ENCODE measurements around the gene GORAB. TPM values are rescaled to one million over a fixed set of nuclear protein-coding genes. Genes with fewer than 3 reads are reported as not detected.

Gene GORAB, protein sequence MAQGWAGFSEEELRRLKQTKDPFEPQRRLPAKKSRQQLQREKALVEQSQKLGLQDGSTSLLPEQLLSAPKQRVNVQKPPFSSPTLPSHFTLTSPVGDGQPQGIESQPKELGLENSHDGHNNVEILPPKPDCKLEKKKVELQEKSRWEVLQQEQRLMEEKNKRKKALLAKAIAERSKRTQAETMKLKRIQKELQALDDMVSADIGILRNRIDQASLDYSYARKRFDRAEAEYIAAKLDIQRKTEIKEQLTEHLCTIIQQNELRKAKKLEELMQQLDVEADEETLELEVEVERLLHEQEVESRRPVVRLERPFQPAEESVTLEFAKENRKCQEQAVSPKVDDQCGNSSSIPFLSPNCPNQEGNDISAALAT
- 16.4 and 27.7 TPM in 2 replicates for total RNA-seq (2014; rRNA removed; shearing (Covaris generic))
- 14.7 and 16.6 TPM in 2 replicates for polyA plus RNA-seq (2016; fragmentation: Nextera tagmentation; extraction: Ambion mirVana)

GRCh38 chr1:170531758-170532657 lies at the start of gene GORAB:
Gene GORAB, plus strand, starts transcription at chr1:170532166. Its CDS starts 58 bp downstream, at chr1:170532224.
- no peaks in the 10 kb centered on the region for H3K9me3 ChIP-seq (ENCODE audit: low read depth)
- DNase-seq = peak; percentile 97
- H3F3A ChIP-seq (ENCODE audit: insufficient read depth) = peaks cover 38% of the 10 kb centered on the region
- peaks cover 5% of the 10 kb centered on the region; the same call in 1 of the 2 replicates for H3K36me3 ChIP-seq (ENCODE audit: low read depth)
- WGBS, 2 experiments (ENCODE audit: low coverage in 1 of 2, low lambda C conversion rate in 2 of 2, missing lambda C conversion rate in 2 of 2) = 0 to 1% methylated on average over 36 of the region's 36 CpGs
- no peaks in the 10 kb centered on the region for H4K20me1 ChIP-seq (ENCODE audit: insufficient read depth)
- H3K9ac ChIP-seq = peak within 1 kb of the TSS; percentile 99
- peak within 1 kb of the TSS; percentile 100 for H3K27ac ChIP-seq
- TF ChIP-seq EZH2phosphoT487 (IDR thresholded peaks at IDR 0.05; ENCODE audit: insufficient read depth, low read depth) (no peak), EZH2 (IDR thresholded peaks at IDR 0.05; ENCODE audit: insufficient read depth, poor library complexity, severe bottlenecking) (no peak)
- H3K9me2 ChIP-seq (ENCODE audit: insufficient read depth) = no peaks in the 10 kb centered on the region
- H2AFZ ChIP-seq = peak within 1 kb of the TSS; percentile 89
- no peaks in the 10 kb centered on the region for H3K27me3 ChIP-seq (replicated peaks; ENCODE audit: insufficient read depth)
- peak within 1 kb of the TSS; percentile 96 for H3K4me3 ChIP-seq
- in situ Hi-C loops (cut with MboI) = loop anchor here (10.0 to 25.0 kb wide), 2 partner anchors 133 to 520 kb away; partner anchors contain the start of gene PRRX1
- peak within 1 kb of the TSS; percentile 92 for H3K4me2 ChIP-seq (ENCODE audit: unreplicated experiment)
- peaks cover 19% of the 10 kb centered on the region for H3K4me1 ChIP-seq (ENCODE audit: insufficient read depth)
- peaks cover 45% of the 10 kb centered on the region for H3K79me2 ChIP-seq (ENCODE audit: insufficient read depth)

DNA sequence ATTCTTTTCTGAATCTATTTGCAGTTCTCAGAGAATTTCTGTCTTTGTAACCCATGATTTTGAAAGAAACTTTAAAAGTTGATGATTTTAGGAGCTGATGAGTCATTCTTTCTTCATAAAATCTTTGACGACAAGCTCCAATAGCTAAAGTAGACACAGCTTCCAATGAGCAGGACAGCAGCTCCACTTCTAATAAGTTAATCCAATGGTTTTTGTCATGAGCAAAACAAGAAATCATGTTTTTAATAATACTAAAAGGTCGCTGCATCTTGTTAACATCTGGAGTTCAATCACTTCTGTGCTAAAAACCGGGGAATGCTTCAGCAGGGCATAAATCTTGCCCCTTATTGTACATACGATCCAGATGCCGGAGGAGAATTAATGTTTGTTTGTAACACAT lies 48.9 kb upstream of the GORAB start:
- H3K4me2 ChIP-seq (ENCODE audit: unreplicated experiment) = peak overlapping the region; percentile 1
- H3K9ac ChIP-seq = 0 out of 2 replicates have a peak overlapping the region, but pooled peaks have one; percentile 0
- in situ Hi-C loops (cut with MboI) = no loop called here
- no peaks in the 10 kb centered on the region for H3K79me2 ChIP-seq (ENCODE audit: insufficient read depth)
- TF ChIP-seq EZH2 (IDR thresholded peaks at IDR 0.05; ENCODE audit: insufficient read depth, poor library complexity, severe bottlenecking) (no peak), EZH2phosphoT487 (IDR thresholded peaks at IDR 0.05; ENCODE audit: insufficient read depth, low read depth) (no peak)
- peak; percentile 66 for DNase-seq
- no peaks in the 10 kb centered on the region for H3K9me3 ChIP-seq (ENCODE audit: low read depth)
- H3K27me3 ChIP-seq (replicated peaks; ENCODE audit: insufficient read depth) = no peaks in the 10 kb centered on the region
- peaks cover 6% of the 10 kb centered on the region for H3K4me1 ChIP-seq (ENCODE audit: insufficient read depth)
- no peaks in the 10 kb centered on the region for H3K9me2 ChIP-seq (ENCODE audit: insufficient read depth)
- WGBS, 2 experiments (ENCODE audit: low coverage in 1 of 2, low lambda C conversion rate in 2 of 2, missing lambda C conversion rate in 2 of 2) = 7 to 11% methylated on average over 5 of the region's 5 CpGs
- 0 out of 2 replicates have a peak overlapping the region, but pooled peaks have one; percentile 4 for H3K4me3 ChIP-seq
- H3K27ac ChIP-seq = no peak overlapping the region
- H3K36me3 ChIP-seq (ENCODE audit: low read depth) = no peaks in the 10 kb centered on the region
- H3F3A ChIP-seq (ENCODE audit: insufficient read depth) = no peaks in the 10 kb centered on the region
- H4K20me1 ChIP-seq (ENCODE audit: insufficient read depth) = no peaks in the 10 kb centered on the region
- peak overlapping the region; percentile 53 for H2AFZ ChIP-seq

- H3K27me3 ChIP-seq (replicated peaks; ENCODE audit: insufficient read depth) = no peaks in the 10 kb centered on the region
- H3K79me2 ChIP-seq (ENCODE audit: insufficient read depth) = no peaks in the 10 kb centered on the region
- no peak overlapping the region for H2AFZ ChIP-seq
- H3K9ac ChIP-seq = no peak overlapping the region
- no peak for DNase-seq
- H3K4me3 ChIP-seq = no peak overlapping the region
- TF ChIP-seq EZH2phosphoT487 (IDR thresholded peaks at IDR 0.05; ENCODE audit: insufficient read depth, low read depth) (no peak), EZH2 (IDR thresholded peaks at IDR 0.05; ENCODE audit: insufficient read depth, poor library complexity, severe bottlenecking) (no peak)
- no peaks in the 10 kb centered on the region for H3K9me2 ChIP-seq (ENCODE audit: insufficient read depth)
- in situ Hi-C loops (cut with MboI) = no loop called here
- H3F3A ChIP-seq (ENCODE audit: insufficient read depth) = no peaks in the 10 kb centered on the region
- no peak overlapping the region for H3K27ac ChIP-seq
- H3K4me2 ChIP-seq (ENCODE audit: unreplicated experiment) = no peak overlapping the region
- H3K36me3 ChIP-seq (ENCODE audit: low read depth) = no peaks in the 10 kb centered on the region
- no peaks in the 10 kb centered on the region for H3K9me3 ChIP-seq (ENCODE audit: low read depth)
- H4K20me1 ChIP-seq (ENCODE audit: insufficient read depth) = no peaks in the 10 kb centered on the region
- peaks cover 6% of the 10 kb centered on the region for H3K4me1 ChIP-seq (ENCODE audit: insufficient read depth)
Measured at GRCh38 chr1:170487503-170487902, 44.5 kb upstream of the GORAB start.

DNA sequence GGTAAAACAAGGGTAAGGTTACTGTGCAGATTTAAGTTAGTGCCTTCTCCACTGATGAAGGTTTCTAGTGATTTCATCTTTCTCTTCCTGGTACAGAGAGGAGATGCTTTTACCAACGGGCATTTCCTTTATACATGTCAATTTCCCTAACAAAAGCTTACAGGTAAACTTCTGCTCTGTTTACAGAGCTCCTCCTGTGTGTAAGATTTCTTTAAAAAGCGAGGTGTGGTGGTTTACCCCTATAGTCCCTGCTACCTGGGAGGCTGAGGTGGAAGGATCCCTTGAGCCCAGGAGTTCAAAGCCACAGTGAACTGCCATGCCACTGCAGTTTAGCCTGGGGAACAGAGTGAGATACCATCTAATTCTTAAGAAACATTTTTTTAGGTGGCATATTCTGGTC lies 40.7 kb upstream of the GORAB start:
- H3K27ac ChIP-seq = no peak overlapping the region
- H3F3A ChIP-seq (ENCODE audit: insufficient read depth) = no peaks in the 10 kb centered on the region
- no peaks in the 10 kb centered on the region for H3K36me3 ChIP-seq (ENCODE audit: low read depth)
- H2AFZ ChIP-seq = no peak overlapping the region
- no peaks in the 10 kb centered on the region for H3K9me2 ChIP-seq (ENCODE audit: insufficient read depth)
- H3K79me2 ChIP-seq (ENCODE audit: insufficient read depth) = no peaks in the 10 kb centered on the region
- H3K4me2 ChIP-seq (ENCODE audit: unreplicated experiment) = no peak overlapping the region
- no peak for TF ChIP-seq EZH2 (IDR thresholded peaks at IDR 0.05; ENCODE audit: insufficient read depth, poor library complexity, severe bottlenecking)
- no peak for TF ChIP-seq EZH2phosphoT487 (IDR thresholded peaks at IDR 0.05; ENCODE audit: insufficient read depth, low read depth)
- no peak overlapping the region for H3K9ac ChIP-seq
- 76 to 93% methylated on average over 2 of the region's 2 CpGs for WGBS, 2 experiments (ENCODE audit: low coverage in 1 of 2, low lambda C conversion rate in 2 of 2, missing lambda C conversion rate in 2 of 2)
- in situ Hi-C loops (cut with MboI) = no loop called here
- no peak for DNase-seq
- no peaks in the 10 kb centered on the region for H3K9me3 ChIP-seq (ENCODE audit: low read depth)
- no peaks in the 10 kb centered on the region for H4K20me1 ChIP-seq (ENCODE audit: insufficient read depth)
- H3K4me1 ChIP-seq (ENCODE audit: insufficient read depth) = no peaks in the 10 kb centered on the region
- H3K4me3 ChIP-seq = no peak overlapping the region
- no peaks in the 10 kb centered on the region for H3K27me3 ChIP-seq (replicated peaks; ENCODE audit: insufficient read depth)

Measured in GM23248 (cell line).